Activated T-helper 1 cell treated with anti-CD3 and anti-CD28 coated beads, Interleukin-2, amount 50 U/mL, for 16 hours (primary cell): ENCODE data around the gene ZBTB34.
"Not testable (repeated sequence)": the region's sequence is repeated elsewhere in the genome, so short reads cannot be mapped to it uniquely, and the experiment has no call there.

Experiments used
- DNase-seq, 2 donors: peaks; one replicate each; pipeline ENCODE4 v3.0.0-alpha.2; 2020; ENCODE audit warnings: low read depth in 1 of 2, low spot score in 1 of 2

ZBTB34 gene, protein sequence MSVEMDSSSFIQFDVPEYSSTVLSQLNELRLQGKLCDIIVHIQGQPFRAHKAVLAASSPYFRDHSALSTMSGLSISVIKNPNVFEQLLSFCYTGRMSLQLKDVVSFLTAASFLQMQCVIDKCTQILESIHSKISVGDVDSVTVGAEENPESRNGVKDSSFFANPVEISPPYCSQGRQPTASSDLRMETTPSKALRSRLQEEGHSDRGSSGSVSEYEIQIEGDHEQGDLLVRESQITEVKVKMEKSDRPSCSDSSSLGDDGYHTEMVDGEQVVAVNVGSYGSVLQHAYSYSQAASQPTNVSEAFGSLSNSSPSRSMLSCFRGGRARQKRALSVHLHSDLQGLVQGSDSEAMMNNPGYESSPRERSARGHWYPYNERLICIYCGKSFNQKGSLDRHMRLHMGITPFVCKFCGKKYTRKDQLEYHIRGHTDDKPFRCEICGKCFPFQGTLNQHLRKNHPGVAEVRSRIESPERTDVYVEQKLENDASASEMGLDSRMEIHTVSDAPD

GRCh38 chr9:126860077-126860756 lies at the start of gene ZBTB34:
Gene ZBTB34, plus strand, starts transcription at chr9:126860639. Its CDS starts 18,761 bp downstream, at chr9:126879400.
- peak; percentile 62 to 76 for DNase-seq

DNA sequence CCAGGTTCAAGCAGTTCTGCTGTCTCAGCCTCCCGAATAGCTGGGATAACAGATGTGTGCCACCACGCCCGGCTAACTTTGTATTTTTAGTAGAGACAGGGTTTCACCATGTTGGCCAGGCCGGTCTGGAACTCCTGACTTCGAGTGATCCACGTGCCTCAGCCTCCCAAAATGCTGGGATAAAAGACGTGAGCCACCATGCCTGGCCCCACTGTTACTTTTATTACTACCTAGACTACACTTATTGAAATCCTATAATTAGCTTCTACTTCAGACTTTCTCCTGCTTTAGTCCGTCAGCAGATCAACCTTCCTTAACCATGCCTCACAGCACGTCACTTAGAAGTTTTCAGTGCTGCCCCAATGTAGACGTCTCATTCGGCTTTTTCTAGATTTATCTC lies 47.4 kb upstream of the ZBTB34 start:
- DNase-seq = no peak

GRCh38 chr9:126814091-126814490 lies 46.3 kb upstream of the ZBTB34 start:
- no peak for DNase-seq

- not testable (repeated sequence) for DNase-seq
Observed at GRCh38 chr9:126817615-126818014, 42.8 kb upstream of the ZBTB34 start.

GRCh38 chr9:126818482-126818881 lies 42.0 kb upstream of the ZBTB34 start:
- DNase-seq = no peak

GRCh38 chr9:126819482-126819881 lies 41.0 kb upstream of the ZBTB34 start:
- DNase-seq = no peak

- DNase-seq = no peak
Observed at GRCh38 chr9:126822278-126822677, 38.2 kb upstream of the ZBTB34 start.

DNA sequence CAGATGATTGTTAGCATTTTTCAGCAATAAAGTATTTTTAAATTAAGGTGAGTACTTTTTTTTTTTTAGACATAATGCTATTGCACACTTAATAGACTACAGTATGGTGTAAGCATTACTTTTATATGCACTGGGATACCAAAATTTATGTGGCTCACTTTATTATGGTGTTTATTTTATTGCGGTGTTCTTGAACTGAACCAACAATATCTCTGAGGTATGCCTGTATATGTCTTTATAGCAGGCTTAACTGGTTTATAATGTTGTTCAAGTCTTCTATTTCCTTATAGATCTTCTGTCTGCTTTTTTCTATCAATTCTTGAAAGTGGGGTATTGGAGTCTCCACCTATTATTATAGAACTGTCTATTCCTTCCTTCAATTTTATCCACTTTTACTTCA lies 37.6 kb upstream of the ZBTB34 start:
- DNase-seq = no peak

- DNase-seq = not testable (repeated sequence)
Observed at GRCh38 chr9:126824052-126824451, 36.4 kb upstream of the ZBTB34 start.

DNA sequence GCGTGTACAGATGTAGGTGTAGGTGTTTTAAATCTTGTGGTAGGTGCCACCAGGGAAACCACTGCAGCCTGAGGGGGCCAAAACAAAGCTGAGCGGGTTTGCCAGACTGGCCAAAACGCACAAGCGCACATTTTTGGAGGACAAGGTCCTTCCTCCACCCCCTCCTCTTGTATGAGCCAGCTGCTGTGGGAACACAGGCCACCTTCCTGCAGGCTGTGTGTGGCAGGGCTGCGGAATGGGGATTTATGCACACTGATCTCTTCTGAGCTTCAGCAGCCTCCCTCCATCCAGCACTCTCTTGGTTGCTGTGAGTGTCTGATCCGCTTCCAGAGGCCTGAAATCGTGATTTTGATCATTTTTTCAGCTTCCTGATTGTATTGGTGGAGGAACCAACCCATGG lies 33.2 kb upstream of the ZBTB34 start:
- no peak for DNase-seq

DNA sequence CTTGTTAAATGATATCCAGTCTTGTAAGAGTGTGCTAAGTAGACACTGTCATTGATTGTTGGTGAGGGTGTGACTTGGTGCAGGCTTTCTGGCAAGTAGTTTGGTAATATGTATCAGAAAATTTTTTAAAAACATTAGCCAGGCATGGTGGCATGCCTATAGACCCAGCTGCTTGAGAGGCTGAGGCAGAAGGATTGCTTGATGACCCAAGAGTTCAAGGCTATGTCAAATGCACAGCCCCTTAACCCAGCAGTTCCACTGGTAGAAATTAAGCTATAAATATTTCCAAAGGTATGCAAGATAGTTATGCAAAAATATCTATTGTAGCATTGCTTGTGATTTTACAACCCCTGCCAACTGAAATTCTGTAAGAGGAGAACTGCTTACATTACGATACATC lies 31.4 kb upstream of the ZBTB34 start:
- no peak for DNase-seq

DNA sequence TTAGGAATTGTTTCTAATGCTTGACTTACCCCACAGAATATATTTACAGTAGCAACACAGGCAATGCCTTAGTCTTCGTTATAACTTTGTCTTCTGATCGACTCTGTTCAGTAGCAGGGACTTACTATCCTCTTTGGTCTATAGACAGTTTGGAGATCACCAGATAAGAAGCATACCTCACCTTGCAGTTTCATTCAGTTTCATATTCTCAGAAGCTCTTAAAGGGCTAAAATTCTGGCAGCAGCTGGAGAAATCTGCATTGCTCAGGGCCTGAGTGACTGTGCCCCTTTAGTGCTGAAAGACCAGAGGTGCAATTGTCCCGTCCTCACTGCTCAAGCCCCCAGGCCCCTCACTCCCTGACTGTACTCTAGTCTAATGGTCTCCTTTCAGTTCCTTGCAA lies 29.6 kb upstream of the ZBTB34 start:
- no peak for DNase-seq

- DNase-seq = no peak
Observed at GRCh38 chr9:126832440-126832839, 28.0 kb upstream of the ZBTB34 start.

- no peak for DNase-seq
Observed at GRCh38 chr9:126833020-126833419, 27.4 kb upstream of the ZBTB34 start.

GRCh38 chr9:126833710-126834345 lies 26.6 kb upstream of the ZBTB34 start:
- DNase-seq = no peak

DNA sequence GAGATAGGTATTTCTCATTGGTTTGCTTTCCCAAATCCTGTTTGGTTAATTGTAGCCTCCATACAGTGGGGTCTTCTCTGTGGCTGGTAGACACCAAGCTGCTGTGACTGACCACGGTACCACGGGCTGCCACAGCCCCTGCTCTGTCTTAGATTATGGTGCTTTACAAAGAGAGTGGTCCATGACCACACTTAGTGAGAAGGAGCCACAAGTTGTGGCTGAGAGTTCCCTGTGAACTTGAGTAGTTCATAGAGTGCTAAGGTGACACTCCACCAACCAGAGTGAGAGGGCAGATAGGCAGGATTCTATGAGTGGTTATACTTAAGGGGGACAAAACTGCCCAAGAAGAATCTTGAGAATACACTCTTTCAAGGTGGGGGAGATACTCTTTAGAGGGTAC lies 25.8 kb upstream of the ZBTB34 start:
- DNase-seq = no peak

DNA sequence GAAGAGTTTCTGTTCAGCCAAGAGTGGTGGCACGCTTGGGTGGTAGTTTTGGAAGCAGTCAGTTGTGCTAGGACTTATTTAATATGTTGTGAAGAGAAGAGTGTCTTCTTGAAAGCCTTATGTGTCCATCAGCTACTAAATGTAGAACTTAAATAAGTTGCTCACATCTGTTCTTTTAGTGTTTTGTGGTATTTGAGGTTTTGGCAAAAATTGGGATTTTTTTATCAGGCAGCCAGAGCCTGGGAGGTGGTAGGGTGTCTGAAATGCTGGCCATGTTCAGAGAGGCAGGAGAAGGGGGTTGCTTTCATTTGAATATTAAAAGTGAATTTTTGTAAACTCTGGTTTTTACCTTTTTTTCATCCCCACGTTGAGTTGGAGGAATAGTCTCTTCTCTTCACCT lies 24.2 kb upstream of the ZBTB34 start:
- DNase-seq = no peak

GRCh38 chr9:126838055-126838811 lies 22.2 kb upstream of the ZBTB34 start:
- no peak for DNase-seq

DNA sequence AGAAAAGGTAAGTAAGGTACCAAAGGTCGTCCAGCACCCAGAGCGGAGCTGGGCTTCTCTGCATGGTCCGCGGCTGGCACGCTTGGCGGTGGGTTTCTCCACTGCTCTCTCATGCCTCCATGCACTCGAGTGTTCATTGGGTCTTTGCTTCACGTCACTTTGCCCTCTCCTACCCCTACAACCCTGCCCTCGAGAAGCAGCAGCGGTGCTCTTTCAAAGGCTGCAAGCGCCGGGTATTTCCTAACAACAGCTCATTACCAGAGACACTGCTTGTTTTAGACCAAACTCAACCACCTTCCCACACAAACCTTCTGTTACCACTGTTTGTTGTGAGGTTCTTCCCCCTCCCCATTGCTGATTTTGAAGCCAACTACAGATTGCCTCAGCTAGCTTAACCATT lies 21.5 kb upstream of the ZBTB34 start:
- DNase-seq = no peak

- DNase-seq = no peak
Observed at GRCh38 chr9:126839301-126839700, 21.1 kb upstream of the ZBTB34 start.

- DNase-seq = no peak
Observed at GRCh38 chr9:126842220-126842842, 18.1 kb upstream of the ZBTB34 start.
